MG63 (cell line): ENCODE measurements around the gene ADAM22. TPM values are rescaled to one million over a fixed set of nuclear protein-coding genes. Genes with fewer than 3 reads are reported as not detected.
A peak's percentile ranks its signal among the peaks of the same experiment; 100 is the strongest.

Experiments
- DNase-seq: peaks from one replicate; pipeline ENCODE4 v3.0.0-alpha.2; 2020
- H3K27me3 ChIP-seq: fragments of 250-450 bp; sonication (Bioruptor Pico); 2 replicates; pipeline ENCODE4 v1.5.1; 2020; ENCODE audit warnings: mild to moderate bottlenecking, moderate library complexity
- H3K36me3 ChIP-seq: fragments of 250-450 bp; sonication (Bioruptor Pico); 2 replicates; pipeline ENCODE4 v1.5.1; 2020; ENCODE audit warnings: mild to moderate bottlenecking, moderate library complexity
- H3K4me3 ChIP-seq: fragments of 250-450 bp; sonication (Bioruptor Pico); 2 replicates; pipeline ENCODE4 v1.5.1; 2020; ENCODE audit warnings: mild to moderate bottlenecking, moderate library complexity
- H3K9me3 ChIP-seq: fragments of 250-450 bp; sonication (Bioruptor Pico); 2 replicates; pipeline ENCODE4 v1.5.1; 2020; ENCODE audit warnings: mild to moderate bottlenecking, moderate library complexity
- total RNA-seq: library from RNA; depleted of rRNA; stranded (reverse); fragments of >200 nt; shearing (Covaris generic); gene quantifications from 2 replicates; pipeline ENCODE4 v1.2.3, GENCODE V29; 2014; ENCODE audit warnings: low replicate concordance; rRNA removed

ADAM22 gene
- total RNA-seq, 1 experiment from 2014 or later, result not detected

DNA sequence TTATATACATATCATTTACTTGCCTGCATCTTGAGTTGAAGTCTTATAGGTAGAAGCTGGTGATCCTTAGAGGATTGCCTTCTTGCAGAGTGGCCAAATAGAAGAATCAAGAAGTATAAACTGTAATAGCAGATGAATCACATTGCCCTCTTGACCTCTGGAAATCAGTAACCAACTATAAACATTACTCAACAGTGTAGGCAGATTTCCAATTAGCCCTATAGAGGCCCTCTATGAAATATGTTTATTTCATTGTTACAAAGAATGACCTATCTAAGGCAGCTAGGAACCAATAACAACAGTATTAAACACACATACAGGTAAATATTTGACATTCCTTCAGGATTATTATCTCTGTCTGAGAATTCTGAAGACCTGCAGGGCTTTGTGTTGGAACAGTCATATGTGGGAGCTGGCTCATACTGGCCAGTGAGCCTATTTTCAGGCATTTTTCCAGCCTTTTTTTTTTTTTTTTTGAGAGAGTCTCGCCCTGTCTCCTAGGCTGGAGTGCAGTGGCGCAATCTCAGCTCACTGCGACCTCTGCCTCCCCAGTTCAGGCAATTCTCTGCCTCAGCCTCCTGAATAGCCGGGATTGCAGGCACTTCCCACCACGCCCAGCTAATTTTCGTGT, 292.9 kb downstream of the ADAM22 start:
- peak; percentile 77 for DNase-seq
- Histone ChIP-seq H3K4me3 (no peak overlapping the region), H3K9me3 (peaks cover 3% of the 10 kb centered on the region; the same call in 1 of the 2 replicates), H3K36me3 (no peaks in the 10 kb centered on the region), H3K27me3 (no peaks in the 10 kb centered on the region)

DNA sequence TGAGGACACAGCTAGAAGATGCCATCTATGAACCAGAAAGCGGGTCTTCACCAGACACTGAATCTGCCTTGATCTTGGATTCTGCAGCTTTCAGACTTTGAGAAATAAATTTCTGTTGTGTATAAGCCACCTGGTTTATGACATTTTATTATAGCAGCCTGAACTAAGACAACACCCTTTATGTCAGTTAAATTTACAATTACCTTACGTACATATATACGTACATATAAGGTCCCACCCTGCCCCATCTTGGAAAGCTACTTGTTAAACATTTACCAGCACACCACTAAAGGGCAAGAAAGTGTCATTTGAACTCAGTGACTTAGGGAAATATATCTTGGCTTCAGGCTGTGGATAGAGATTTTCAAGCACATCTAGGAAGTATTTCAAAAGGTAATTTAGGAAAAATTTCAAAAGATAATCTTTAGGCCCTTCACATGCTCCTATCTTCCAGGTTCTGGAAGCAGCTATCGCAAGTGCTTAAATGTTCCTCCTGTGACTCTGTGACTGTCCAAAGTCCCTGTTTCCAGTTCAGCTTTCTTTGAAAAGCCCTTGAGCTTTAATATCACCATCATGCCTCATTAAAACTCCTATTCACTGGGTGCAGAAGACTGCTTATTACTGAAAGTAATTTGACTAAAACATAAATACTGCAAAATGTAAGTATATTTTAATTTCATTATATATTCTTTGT, 295.4 kb downstream of the ADAM22 start:
- H3K9me3 ChIP-seq, result peaks cover 3% of the 10 kb centered on the region; the same call in 1 of the 2 replicates
- no peaks in the 10 kb centered on the region for H3K36me3 ChIP-seq
- no peaks in the 10 kb centered on the region for H3K27me3 ChIP-seq
- DNase-seq, result no peak
- no peak overlapping the region for H3K4me3 ChIP-seq

DNA sequence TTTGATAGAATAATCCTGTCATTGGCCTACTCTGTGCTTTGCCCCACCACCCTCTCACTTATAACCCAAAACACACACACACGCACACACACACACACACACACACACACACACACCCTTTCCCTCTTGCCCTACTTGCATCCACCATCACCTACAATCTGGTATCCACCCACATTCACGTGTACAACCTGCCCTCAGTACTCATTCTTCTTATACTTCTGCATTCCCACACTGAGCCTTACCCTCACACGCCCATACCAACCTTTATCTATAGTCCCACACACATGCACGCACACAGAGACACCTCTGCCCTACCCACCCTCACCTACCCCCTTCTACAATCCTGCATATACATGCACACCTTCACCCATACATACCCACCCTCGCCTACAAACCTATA, 296.6 kb downstream of the ADAM22 start:
- H3K27me3 ChIP-seq, result no peaks in the 10 kb centered on the region
- H3K36me3 ChIP-seq, result no peaks in the 10 kb centered on the region
- DNase-seq, result no peak
- peaks cover 3% of the 10 kb centered on the region; the same call in 1 of the 2 replicates for H3K9me3 ChIP-seq
- no peak overlapping the region for H3K4me3 ChIP-seq

DNA sequence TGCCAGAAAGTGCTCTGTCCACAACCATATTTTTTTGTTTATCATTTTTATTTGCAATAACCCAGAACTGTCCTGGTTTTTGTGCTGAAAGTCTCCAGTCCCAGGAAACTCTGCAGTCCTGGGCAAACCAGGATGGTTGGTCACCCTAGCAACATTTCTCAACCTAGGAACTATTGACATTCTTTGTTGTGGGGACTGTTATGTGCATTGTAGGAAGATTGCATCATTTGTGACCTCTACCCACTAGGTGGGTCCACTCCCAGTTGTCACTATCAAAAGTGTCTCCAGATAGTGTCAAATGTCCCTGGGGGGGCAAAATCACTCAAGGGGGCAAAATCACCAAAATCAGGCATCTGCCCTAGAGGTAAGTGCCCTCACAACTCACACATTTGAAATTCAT, 299.8 kb downstream of the ADAM22 start:
- Histone ChIP-seq H3K27me3 (no peaks in the 10 kb centered on the region), H3K36me3 (no peaks in the 10 kb centered on the region), H3K4me3 (no peak overlapping the region), H3K9me3 (peaks cover under 1% of the 10 kb centered on the region; the same call in 1 of the 2 replicates)
- no peak for DNase-seq

DNA sequence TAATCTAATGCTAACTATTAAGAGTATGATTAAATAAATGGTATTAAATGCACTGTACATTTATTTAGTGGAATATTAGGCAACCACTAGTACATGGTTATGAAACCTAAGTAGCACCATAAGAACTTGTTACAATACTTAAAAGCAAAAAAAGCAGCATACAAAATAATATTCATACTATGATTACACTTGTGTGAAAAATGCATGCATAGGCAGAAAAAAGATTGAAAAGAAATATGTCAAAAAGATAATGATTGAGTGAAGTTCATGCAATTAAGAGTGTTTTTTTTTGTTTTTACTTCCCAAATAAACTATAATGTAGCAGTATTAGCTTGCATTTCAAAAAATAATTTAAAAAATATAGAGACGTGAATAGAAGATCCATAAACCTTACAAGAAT, 305.8 kb downstream of the ADAM22 start:
- Histone ChIP-seq H3K36me3 (no peaks in the 10 kb centered on the region), H3K4me3 (no peak overlapping the region)
- no peak for DNase-seq

DNA sequence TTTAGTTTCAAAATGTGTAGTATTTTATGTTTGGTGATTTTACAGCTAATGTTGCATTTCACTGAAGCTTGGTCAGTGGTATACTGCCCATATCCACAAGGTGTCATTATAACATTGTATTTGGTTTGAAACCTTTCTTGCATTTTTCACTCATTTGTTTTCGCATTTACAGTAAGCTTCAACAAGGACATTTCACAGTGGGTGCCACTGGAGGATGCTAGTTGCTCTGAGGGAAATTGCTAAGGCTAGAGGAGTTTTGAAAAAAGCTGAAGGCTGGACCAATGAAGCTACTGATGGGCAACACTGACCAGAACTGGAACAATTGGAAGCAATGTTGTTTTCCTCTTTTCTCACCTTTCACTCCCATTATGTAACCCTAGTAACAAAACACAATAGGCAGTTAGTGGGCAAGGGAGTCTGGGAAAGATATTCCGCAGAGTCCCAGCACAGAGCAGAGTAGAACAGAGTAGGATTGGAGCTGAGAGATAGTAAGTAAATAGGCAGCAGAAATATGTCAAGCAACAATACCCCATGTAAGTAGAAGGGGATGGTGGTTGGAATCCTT, 309.4 kb downstream of the ADAM22 start:
- Histone ChIP-seq H3K4me3 (no peak overlapping the region), H3K27me3 (no peaks in the 10 kb centered on the region), H3K9me3 (no peaks in the 10 kb centered on the region), H3K36me3 (no peaks in the 10 kb centered on the region)
- no peak for DNase-seq

More for the DNA sequence above, 305.8 kb downstream of the ADAM22 start:
- Histone ChIP-seq H3K27me3 (no peaks in the 10 kb centered on the region), H3K9me3 (no peaks in the 10 kb centered on the region)

DNA sequence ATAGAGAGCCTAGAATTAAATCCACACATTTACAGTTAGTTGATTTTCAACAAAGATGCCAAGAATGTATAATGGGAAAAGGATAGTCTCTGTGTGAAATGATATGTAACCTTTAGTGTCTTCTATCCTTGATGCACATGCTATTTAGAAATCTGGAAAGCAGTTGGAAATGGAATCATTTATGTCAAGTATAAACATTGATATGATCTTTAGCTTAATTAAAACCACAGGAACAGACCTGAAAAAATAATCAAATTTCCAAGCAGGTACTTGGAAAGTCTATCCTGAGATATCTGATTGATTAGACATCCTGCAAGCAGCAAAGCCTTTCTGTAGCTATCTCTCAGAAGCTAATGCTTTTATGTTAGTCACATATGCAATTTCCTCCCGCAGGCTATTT, 310.2 kb downstream of the ADAM22 start:
- H3K4me3 ChIP-seq, result no peak overlapping the region
- H3K27me3 ChIP-seq, result no peaks in the 10 kb centered on the region
- H3K9me3 ChIP-seq, result no peaks in the 10 kb centered on the region
- no peak for DNase-seq
- no peaks in the 10 kb centered on the region for H3K36me3 ChIP-seq

Other genes with a start within 250 kb of the ADAM22 start
- 4.0 and 15.3 TPM in 2 replicates for gene SLC25A40, start 57.9 kb upstream of the ADAM22 start, total RNA-seq
- 20.5 and 20.9 TPM in 2 replicates for gene DBF4, start 57.8 kb upstream of the ADAM22 start, total RNA-seq